ENCODE measurements around the gene AP3B2. TPM values are rescaled to one million over a fixed set of nuclear protein-coding genes. Genes with fewer than 3 reads are reported as not detected.

Gene AP3B2
- polyA plus RNA-seq, 1 experiment: 0.22 TPM

DNA sequence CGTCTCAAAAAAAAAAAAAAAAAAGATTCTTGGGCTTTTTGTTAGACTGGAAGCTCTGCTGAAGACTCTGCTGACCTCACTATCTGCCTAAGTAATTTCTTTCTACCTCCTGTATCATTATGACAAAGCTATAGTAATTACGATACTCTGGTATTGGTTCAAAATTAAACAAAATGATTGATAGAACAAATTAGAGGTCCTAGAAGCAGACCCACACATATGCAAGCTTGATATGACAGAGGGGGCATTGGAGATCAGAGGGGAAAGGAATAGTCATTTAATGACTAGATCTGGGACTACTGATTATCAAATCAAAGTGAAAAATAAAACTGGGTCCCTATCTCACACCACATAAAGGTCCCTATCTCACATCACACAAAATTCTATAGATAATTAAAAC, 21.9 kb upstream of the AP3B2 start:
- TF ChIP-seq, protein P1, sequence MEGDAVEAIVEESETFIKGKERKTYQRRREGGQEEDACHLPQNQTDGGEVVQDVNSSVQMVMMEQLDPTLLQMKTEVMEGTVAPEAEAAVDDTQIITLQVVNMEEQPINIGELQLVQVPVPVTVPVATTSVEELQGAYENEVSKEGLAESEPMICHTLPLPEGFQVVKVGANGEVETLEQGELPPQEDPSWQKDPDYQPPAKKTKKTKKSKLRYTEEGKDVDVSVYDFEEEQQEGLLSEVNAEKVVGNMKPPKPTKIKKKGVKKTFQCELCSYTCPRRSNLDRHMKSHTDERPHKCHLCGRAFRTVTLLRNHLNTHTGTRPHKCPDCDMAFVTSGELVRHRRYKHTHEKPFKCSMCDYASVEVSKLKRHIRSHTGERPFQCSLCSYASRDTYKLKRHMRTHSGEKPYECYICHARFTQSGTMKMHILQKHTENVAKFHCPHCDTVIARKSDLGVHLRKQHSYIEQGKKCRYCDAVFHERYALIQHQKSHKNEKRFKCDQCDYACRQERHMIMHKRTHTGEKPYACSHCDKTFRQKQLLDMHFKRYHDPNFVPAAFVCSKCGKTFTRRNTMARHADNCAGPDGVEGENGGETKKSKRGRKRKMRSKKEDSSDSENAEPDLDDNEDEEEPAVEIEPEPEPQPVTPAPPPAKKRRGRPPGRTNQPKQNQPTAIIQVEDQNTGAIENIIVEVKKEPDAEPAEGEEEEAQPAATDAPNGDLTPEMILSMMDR (IDR thresholded peaks at IDR 0.05; ENCODE audit: low read depth, low read length): no peak
- ChIA-PET CTCF (no interaction called here), POLR2A (no interaction called here)
- DNase-seq (ENCODE audit: low read depth, low spot score): no peak
- Histone ChIP-seq H3K9me3 (ENCODE audit: control insufficient read depth, insufficient read depth, low read length) (no peaks in the 10 kb centered on the region), H3K27ac (ENCODE audit: low read depth, low read length) (no peak overlapping the region), H3K4me3 (ENCODE audit: low read depth, low read length) (no peak overlapping the region), H3K27me3 (ENCODE audit: control insufficient read depth, insufficient read depth, low read length) (no peaks in the 10 kb centered on the region)

DNA sequence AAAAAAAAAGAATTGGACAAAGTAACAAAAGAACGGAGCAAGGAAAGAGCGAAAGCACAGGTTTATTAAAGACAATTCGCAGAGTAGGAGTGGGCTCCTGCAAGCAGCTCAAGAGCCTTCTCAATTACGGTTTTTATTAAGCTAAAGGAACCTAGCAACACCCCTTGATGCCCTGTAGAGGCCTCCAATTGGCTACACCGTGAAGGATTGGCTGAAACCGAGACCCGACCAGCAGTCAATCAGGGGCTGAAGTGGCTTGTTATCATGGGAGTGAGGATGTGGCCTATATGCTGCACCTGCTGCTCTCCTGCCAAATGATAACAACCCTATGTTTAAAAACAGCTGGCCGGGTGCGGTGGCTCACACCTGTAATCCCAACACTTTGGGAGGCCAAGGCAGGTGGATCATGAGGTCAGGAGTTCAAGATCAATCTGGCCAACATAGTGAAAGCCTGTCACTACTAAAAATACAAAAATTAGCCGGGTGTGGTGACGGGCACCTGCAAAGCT, 20.4 kb upstream of the AP3B2 start:
- CTCF ChIA-PET: no interaction called here
- no peaks in the 10 kb centered on the region for H3K27me3 ChIP-seq (ENCODE audit: control insufficient read depth, insufficient read depth, low read length)
- TF ChIP-seq, protein P1 (IDR thresholded peaks at IDR 0.05; ENCODE audit: low read depth, low read length): no peak
- H3K4me3 ChIP-seq (ENCODE audit: low read depth, low read length): no peak overlapping the region
- POLR2A ChIA-PET: no interaction called here
- H3K27ac ChIP-seq (ENCODE audit: low read depth, low read length): no peak overlapping the region
- no peak for DNase-seq (ENCODE audit: low read depth, low spot score)
- H3K9me3 ChIP-seq (ENCODE audit: control insufficient read depth, insufficient read depth, low read length): no peaks in the 10 kb centered on the region

DNA sequence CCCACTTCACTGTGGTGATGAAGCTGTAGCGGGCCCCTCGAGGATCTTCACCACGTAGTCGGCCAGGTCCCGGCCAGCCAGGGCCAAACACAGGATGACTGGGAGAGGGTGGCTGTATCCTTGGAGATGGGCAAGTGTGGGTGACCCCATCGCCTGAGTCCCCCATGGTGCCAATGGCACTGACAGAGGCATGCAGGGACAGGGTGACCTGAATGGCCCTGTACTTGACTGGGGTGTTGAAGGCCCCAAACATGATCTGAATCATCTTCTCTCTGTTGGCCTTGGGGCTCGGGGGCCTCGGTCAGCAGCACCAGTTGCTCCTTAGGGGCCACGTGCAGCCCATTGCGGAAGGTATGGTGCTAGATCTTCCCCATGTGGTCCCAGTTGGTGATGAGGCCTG, 17.1 kb upstream of the AP3B2 start:
- no peak for DNase-seq (ENCODE audit: low read depth, low spot score)
- CTCF ChIA-PET: no interaction called here
- H3K4me3 ChIP-seq (ENCODE audit: low read depth, low read length): no peak overlapping the region
- TF ChIP-seq, protein P1 (IDR thresholded peaks at IDR 0.05; ENCODE audit: low read depth, low read length): no peak
- H3K9me3 ChIP-seq (ENCODE audit: control insufficient read depth, insufficient read depth, low read length): no peaks in the 10 kb centered on the region
- H3K27ac ChIP-seq (ENCODE audit: low read depth, low read length): no peak overlapping the region
- POLR2A ChIA-PET: no interaction called here
- H3K27me3 ChIP-seq (ENCODE audit: control insufficient read depth, insufficient read depth, low read length): no peaks in the 10 kb centered on the region

DNA sequence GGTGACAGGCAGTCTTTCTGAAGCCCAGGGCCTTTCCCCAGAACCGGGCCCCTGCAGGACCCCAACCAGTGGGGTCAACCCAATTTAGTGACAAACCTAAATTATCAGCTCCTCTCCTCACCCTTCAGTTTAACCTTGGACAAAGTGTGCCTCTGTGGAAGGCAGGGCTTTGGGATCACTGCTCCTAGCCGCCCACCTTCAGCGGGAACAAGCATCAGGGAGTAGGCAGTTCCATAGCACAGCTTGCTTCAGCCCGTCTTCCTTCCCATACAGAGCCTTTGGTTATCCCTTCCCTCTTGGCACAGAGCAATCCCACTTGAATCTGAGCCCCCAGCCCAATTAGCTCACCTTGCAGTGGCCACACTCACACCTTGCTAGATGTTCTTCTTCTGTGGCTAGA, 5.3 kb upstream of the AP3B2 start:
- ChIA-PET POLR2A (no interaction called here), CTCF (no interaction called here)
- Histone ChIP-seq H3K27ac (ENCODE audit: low read depth, low read length) (no peak overlapping the region), H3K9me3 (ENCODE audit: control insufficient read depth, insufficient read depth, low read length) (no peaks in the 10 kb centered on the region; the same call in 1 of the 2 replicates), H3K27me3 (ENCODE audit: control insufficient read depth, insufficient read depth, low read length) (peaks cover 4% of the 10 kb centered on the region), H3K4me3 (ENCODE audit: low read depth, low read length) (no peak overlapping the region)
- TF ChIP-seq, protein P1 (IDR thresholded peaks at IDR 0.05; ENCODE audit: low read depth, low read length): no peak
- DNase-seq (ENCODE audit: low read depth, low spot score): no peak

DNA sequence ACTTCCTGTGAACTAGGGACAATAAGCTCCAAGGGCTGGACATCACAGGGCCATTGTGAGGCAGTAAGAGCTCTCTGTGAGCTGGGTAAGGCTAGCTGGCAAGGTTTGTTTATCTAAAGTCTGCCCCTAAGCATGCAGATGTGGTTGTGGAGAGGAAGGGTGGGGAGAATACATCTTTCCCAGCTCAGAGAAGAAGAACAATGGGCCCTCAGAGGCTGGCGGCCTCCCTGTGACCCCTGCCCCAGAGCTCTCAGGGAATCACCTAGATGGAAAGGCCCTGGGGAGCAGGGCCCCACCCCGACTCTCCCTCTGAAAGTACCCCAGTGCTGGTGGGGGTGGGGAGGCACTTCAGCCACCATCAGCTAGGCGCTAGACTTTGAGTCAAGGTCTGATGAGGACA, 4.3 kb upstream of the AP3B2 start:
- Histone ChIP-seq H3K27me3 (ENCODE audit: control insufficient read depth, insufficient read depth, low read length) (peaks cover 4% of the 10 kb centered on the region), H3K9me3 (ENCODE audit: control insufficient read depth, insufficient read depth, low read length) (no peaks in the 10 kb centered on the region; the same call in 1 of the 2 replicates), H3K27ac (ENCODE audit: low read depth, low read length) (no peak overlapping the region), H3K4me3 (ENCODE audit: low read depth, low read length) (no peak overlapping the region)
- POLR2A ChIA-PET: no interaction called here
- CTCF ChIA-PET: no interaction called here
- TF ChIP-seq, protein P1 (IDR thresholded peaks at IDR 0.05; ENCODE audit: low read depth, low read length): no peak
- DNase-seq (ENCODE audit: low read depth, low spot score): no peak
